H1 (cell line): Measurements from ENCODE around the gene INIP. TPM values are rescaled to one million over a fixed set of nuclear protein-coding genes. Genes with fewer than 3 reads are reported as not detected.
A peak's percentile ranks its signal among the peaks of the same experiment; 100 is the strongest.

Experiments used
- CTCF ChIA-PET: fragments of 300-600 bp; sonication (Branson Sonifier 250); formaldehyde crosslinking; loops from one replicate; lab custom pipeline; 2021; ENCODE audit not compliant: partially characterized antibody; lab: Charles Lee
- POLR2A ChIA-PET: fragments of 300-600 bp; sonication (Branson Sonifier 250); formaldehyde crosslinking; loops from one replicate; lab custom pipeline; 2021; ENCODE audit warnings: inconsistent platforms; ENCODE audit not compliant: partially characterized antibody; lab: Charles Lee
- DNase-seq, 2 experiments: peaks; one replicate each; pipeline versions ENCODE4 v3.0.0 to v3.0.0-alpha.2; 2010 to 2022; ENCODE audit warnings: low spot score in 2 of 2, low read depth in 1 of 2, mixed read lengths in 1 of 2
- FAIRE-seq: peaks from 2 replicates; lab custom pipeline; 2011; peaks lifted over from hg19 to GRCh38; lab: Jason Lieb, UNC
- H2AFZ ChIP-seq: 2 replicates; pipeline ENCODE4 v1.8.1; 2012; ENCODE audit warnings: low read length, inconsistent platforms
- H2AK5ac ChIP-seq: 2 replicates; pipeline ENCODE4 v1.6.1; 2013; ENCODE audit warnings: low read depth, low read length
- H2BK120ac ChIP-seq: replicated peaks from 2 replicates; pipeline ENCODE3; 2013; ENCODE audit warnings: low read depth, low read length, inconsistent platforms
- H2BK12ac ChIP-seq: 2 replicates; pipeline ENCODE4 v1.6.1; 2013; ENCODE audit warnings: low read depth, low read length
- H2BK15ac ChIP-seq: 2 replicates; pipeline ENCODE4 v1.6.1; 2013; ENCODE audit warnings: low read length
- H2BK20ac ChIP-seq: 2 replicates; pipeline ENCODE4 v1.6.1; 2013; ENCODE audit warnings: low read length
- H2BK5ac ChIP-seq: 2 replicates; pipeline ENCODE4 v1.6.1; 2013; ENCODE audit warnings: low read depth, low read length
- H3K14ac ChIP-seq: 2 replicates; pipeline ENCODE4 v1.6.1; 2013; ENCODE audit warnings: inconsistent platforms; ENCODE audit not compliant: insufficient read length
- H3K18ac ChIP-seq: 2 replicates; pipeline ENCODE4 v1.6.1; 2013; ENCODE audit warnings: low read length; ENCODE audit errors: extremely low read depth
- H3K23ac ChIP-seq: 2 replicates; pipeline ENCODE4 v1.6.1; 2013; ENCODE audit warnings: inconsistent platforms; ENCODE audit not compliant: insufficient read length
- H3K23me2 ChIP-seq: 2 replicates; pipeline ENCODE4 v1.6.1; 2013; ENCODE audit warnings: low read depth, low read length
- H3K27ac ChIP-seq: 2 replicates; pipeline ENCODE4 v1.6.1; 2011; ENCODE audit warnings: low read depth, low read length, inconsistent platforms
- H3K27me3 ChIP-seq, 4 experiments: replicated peaks in 1 of 4; 1 replicate in 1 of 4; 2 replicates in 3 of 4; pipeline versions ENCODE4 v1.6.1 to v1.8.1; 2011 to 2013; ENCODE audit warnings: low read length in 3 of 4, mild to moderate bottlenecking in 3 of 4, inconsistent platforms in 2 of 4, mixed read lengths in 2 of 4, moderate library complexity in 1 of 4; ENCODE audit not compliant: control insufficient read depth in 3 of 4, insufficient read depth in 3 of 4; ENCODE audit errors: extremely low read depth in 1 of 4
- H3K36me3 ChIP-seq, 4 experiments: 2 replicates each; pipeline versions ENCODE4 v1.6.1 to v1.8.1; 2011 to 2013; ENCODE audit warnings: mild to moderate bottlenecking in 4 of 4, low read length in 3 of 4, moderate library complexity in 2 of 4, control low read depth in 1 of 4, inconsistent platforms in 1 of 4; ENCODE audit not compliant: insufficient read depth in 4 of 4, control insufficient read depth in 2 of 4
- H3K4ac ChIP-seq: replicated peaks from 2 replicates; pipeline ENCODE3; 2013; ENCODE audit warnings: low read length, low read depth, mixed read lengths, inconsistent platforms; ENCODE audit not compliant: insufficient read length
- H3K4me1 ChIP-seq, 4 experiments: replicated peaks in 1 of 4; 1 replicate in 1 of 4; 2 replicates in 3 of 4; pipeline versions ENCODE4 v1.6.1 to v1.8.1; 2011 to 2013; ENCODE audit warnings: low read length in 3 of 4, inconsistent platforms in 2 of 4, mixed read lengths in 1 of 4; ENCODE audit not compliant: insufficient read depth in 4 of 4, control insufficient read depth in 3 of 4
- H3K4me2 ChIP-seq, 2 experiments: 2 replicates each; pipeline versions ENCODE4 v1.6.1 to v1.8.1; 2011 to 2013; ENCODE audit warnings: low read depth in 2 of 2, low read length in 2 of 2, control low read depth in 1 of 2, inconsistent platforms in 1 of 2, mild to moderate bottlenecking in 1 of 2; ENCODE audit not compliant: insufficient read depth in 1 of 2
- H3K4me3 ChIP-seq, 4 experiments: fragments of 200-600, 300-600 bp in 1 of 4; sonication (generic), shearing (Covaris generic), sonication (Bioruptor Twin) in 1 of 4; 2 replicates each; pipeline versions ENCODE4 v1.5.1 to v1.8.1; 2011 to 2016; ENCODE audit warnings: low read length in 4 of 4, low read depth in 3 of 4, control low read depth in 2 of 4, inconsistent platforms in 2 of 4, mild to moderate bottlenecking in 2 of 4, mixed read lengths in 1 of 4, moderate library complexity in 1 of 4; ENCODE audit not compliant: insufficient read depth in 2 of 4; ENCODE audit errors: extremely low read depth in 1 of 4
- H3K56ac ChIP-seq: replicated peaks from 2 replicates; pipeline ENCODE3; 2013; ENCODE audit warnings: low read depth, mild to moderate bottlenecking, mixed read lengths, low read length, inconsistent platforms; ENCODE audit not compliant: insufficient read length
- H3K79me1 ChIP-seq: 2 replicates; pipeline ENCODE4 v1.6.1; 2013; ENCODE audit warnings: low read depth, low read length, control low read depth
- H3K79me2 ChIP-seq, 2 experiments: 2 replicates each; pipeline versions ENCODE4 v1.6.1 to v1.8.1; 2012 to 2013; ENCODE audit warnings: low read length in 2 of 2, mild to moderate bottlenecking in 2 of 2, inconsistent platforms in 1 of 2; ENCODE audit not compliant: insufficient read depth in 2 of 2, control insufficient read depth in 1 of 2
- H3K9ac ChIP-seq, 4 experiments: replicated peaks in 1 of 4; 1 replicate in 1 of 4; 2 replicates in 3 of 4; pipeline versions ENCODE4 v1.6.1 to v1.8.1; 2011 to 2013; ENCODE audit warnings: low read depth in 3 of 4, low read length in 3 of 4, control low read depth in 2 of 4, mild to moderate bottlenecking in 2 of 4, moderate library complexity in 2 of 4, inconsistent platforms in 1 of 4; ENCODE audit errors: extremely low read depth in 1 of 4
- H3K9me3 ChIP-seq, 2 experiments: 2 replicates each; pipeline versions ENCODE4 v1.6.1 to v1.8.1; 2012 to 2013; ENCODE audit warnings: mild to moderate bottlenecking in 2 of 2, moderate library complexity in 2 of 2, control low read depth in 1 of 2, inconsistent platforms in 1 of 2, low read depth in 1 of 2, low read length in 1 of 2, mixed read lengths in 1 of 2; ENCODE audit not compliant: insufficient read depth in 2 of 2
- H4K20me1 ChIP-seq, 2 experiments: replicated peaks in 1 of 2; 2 replicates each; pipeline versions ENCODE3 to v1.8.1; 2011 to 2013; ENCODE audit warnings: inconsistent platforms in 2 of 2, low read length in 2 of 2, mild to moderate bottlenecking in 1 of 2; ENCODE audit not compliant: insufficient read depth in 2 of 2, control insufficient read depth in 1 of 2
- H4K5ac ChIP-seq: 2 replicates; pipeline ENCODE4 v1.6.1; 2013; ENCODE audit warnings: low read length, low read depth, mixed read lengths, inconsistent platforms; ENCODE audit not compliant: insufficient read length
- H4K8ac ChIP-seq: 2 replicates; pipeline ENCODE4 v1.8.0; 2013; ENCODE audit warnings: mild to moderate bottlenecking, moderate library complexity, low read length, inconsistent platforms; ENCODE audit not compliant: insufficient read depth; ENCODE audit errors: extremely low read depth
- H4K91ac ChIP-seq: replicated peaks from 2 replicates; pipeline ENCODE3; 2013; ENCODE audit warnings: low read length, mixed read lengths, inconsistent platforms; ENCODE audit not compliant: insufficient read length
- CTCF ChIP-seq, 3 experiments: IDR thresholded peaks; 1 replicate in 2 of 3; 2 replicates in 1 of 3; pipeline versions ENCODE4 v1.5.1 to v1.6.1; 2011; ENCODE audit warnings: low read length in 3 of 3, mild to moderate bottlenecking in 3 of 3, inconsistent platforms in 2 of 3, low read depth in 1 of 3, moderate library complexity in 1 of 3; ENCODE audit not compliant: insufficient read depth in 1 of 3; ENCODE audit errors: control extremely low read depth in 1 of 3
- POU5F1 ChIP-seq: IDR thresholded peaks from 2 replicates; pipeline ENCODE4 v1.6.1; 2011; ENCODE audit warnings: low read depth, mild to moderate bottlenecking, low read length, moderate library complexity
- RAD21 ChIP-seq, 2 experiments: IDR thresholded peaks in 1 of 2; conservative IDR thresholded peaks in 1 of 2; 2 replicates each; pipeline ENCODE4 v1.6.1; 2011; ENCODE audit warnings: low read depth in 2 of 2, low read length in 2 of 2, improper control_type of control experiment in 1 of 2, inconsistent platforms in 1 of 2, mild to moderate bottlenecking in 1 of 2, moderate library complexity in 1 of 2
- WGBS, 2 experiments: shearing (Covaris generic) in 1 of 2; methylation state at CpG; one replicate each; pipeline versions ENCODE4 v1.1.6 to v1.1.7; 2013 to 2015; ENCODE audit warnings: low lambda C conversion rate in 2 of 2, mixed read lengths in 2 of 2, inconsistent platforms in 1 of 2, low coverage in 1 of 2, missing lambda C conversion rate in 1 of 2; ENCODE audit not compliant: insufficient replicate concordance in 2 of 2, insufficient coverage in 1 of 2, insufficient read length in 1 of 2; ENCODE audit errors: extremely low coverage in 1 of 2, missing lambda C conversion rate in 1 of 2; 5-methylcytosine and 5-hydroxymethylcytosine counted together
- polyA plus RNA-seq, 7 experiments: library from polyadenylated mRNA; depleted of rRNA in 3 of 7; stranded (reverse) in 5 of 7; unstranded in 2 of 7; fragments of >200 nt in 5 of 7; fragments of 200-250 nt in 2 of 7; gene quantifications; 1 replicate in 5 of 7; 2 replicates in 1 of 7; 4 replicates in 1 of 7; pipeline versions ENCODE4 v1.2.1 to v1.2.3, GENCODE V29; 2011 to 2013; ENCODE audit warnings: missing spikeins in 2 of 7, mixed read lengths in 2 of 7
- total RNA-seq: library from RNA; stranded (reverse); fragmentation: NEBNext Ultra II Directional; extraction: Animal tissue kit (Norgen Biotek cat#: 25700); gene quantifications from 2 replicates; pipeline ENCODE4 v1.2.1, GENCODE V29; 2021

Gene INIP
- total and polyA plus RNA-seq, 2 of the 8 experiments (the other 6 are each of a cell fraction or from before 2014, with no cell fraction given) = 10.7 to 18.3 TPM

GRCh38 chr9:112665347-112665746 is 52.6 kb downstream of the INIP start:
- H3K56ac ChIP-seq = no peak overlapping the region
- no peak for DNase-seq

More at GRCh38 chr9:112665347-112665746, 52.6 kb downstream of the INIP start:
- H3K27ac ChIP-seq = no peak overlapping the region
- FAIRE-seq = no peak
- TF ChIP-seq POU5F1 (no peak), RAD21 (IDR thresholded peaks at IDR 0.05 in 1 of 2, conservative IDR thresholded peaks at IDR 0.05 in 1 of 2; ENCODE audit: low read depth in 2 of 2, low read length in 2 of 2) (peak; percentile 47 to 56), CTCF (IDR thresholded peaks at IDR 0.05; ENCODE audit: control extremely low read depth in 1 of 3, insufficient read depth in 1 of 3, low read depth in 1 of 3, low read length in 3 of 3) (peak in 2 of 3 experiments; percentile 7 to 15; a peak in 2 of 4 replicates)
- TF ChIP-seq, all 59 proteins: peak for 2
- Histone ChIP-seq H2BK20ac (no peak overlapping the region), H4K20me1 (peaks cover 0 to 1% of the 10 kb centered on the region in 2 experiments), H2BK120ac (no peak overlapping the region), H3K79me2 (no peaks in the 10 kb centered on the region), H3K23ac (no peak overlapping the region), H3K9ac (no peak overlapping the region), H3K4me3 (no peak overlapping the region), H3K14ac (no peak overlapping the region), H3K27me3 (no peaks in the 10 kb centered on the region), H3K4me2 (no peak overlapping the region), H3K9me3 (no peaks in the 10 kb centered on the region), H3K18ac (no peak overlapping the region), H4K5ac (no peak overlapping the region), H3K79me1 (no peaks in the 10 kb centered on the region), H2BK12ac (no peak overlapping the region), H3K23me2 (no peaks in the 10 kb centered on the region), H3K4ac (no peak overlapping the region), H3K36me3 (no peaks in the 10 kb centered on the region), H4K91ac (no peak overlapping the region), H2BK15ac (no peak overlapping the region), H2AK5ac (no peak overlapping the region), H3K4me1 (no peaks in the 10 kb centered on the region), H2BK5ac (no peak overlapping the region), H2AFZ (no peak overlapping the region), H4K8ac (no peak overlapping the region)
- WGBS, 2 experiments = 90% methylated on average over 4 of the region's 4 CpGs; no CpG with 5 or more reads in 1 of the 2 experiments
- ChIA-PET CTCF (interaction anchor here (1.6 kb wide), 1 partner anchor 15 kb away, joined by 3 read pairs; no protein-coding TSS in a partner anchor), POLR2A (no interaction called here)
